Activated CD8-positive, alpha-beta memory T cell treated with anti-CD3 and anti-CD28 coated beads, Interleukin-2, amount 50 U/mL, for 4 hours (primary cell): Measurements from ENCODE around the gene METTL24.

Experiments used
- DNase-seq: peaks from one replicate; pipeline ENCODE4 v3.0.0-alpha.2; 2020

Gene METTL24

GRCh38 chr6:110334423-110335180 is 23.5 kb downstream of the METTL24 start:
- no peak for DNase-seq

DNA sequence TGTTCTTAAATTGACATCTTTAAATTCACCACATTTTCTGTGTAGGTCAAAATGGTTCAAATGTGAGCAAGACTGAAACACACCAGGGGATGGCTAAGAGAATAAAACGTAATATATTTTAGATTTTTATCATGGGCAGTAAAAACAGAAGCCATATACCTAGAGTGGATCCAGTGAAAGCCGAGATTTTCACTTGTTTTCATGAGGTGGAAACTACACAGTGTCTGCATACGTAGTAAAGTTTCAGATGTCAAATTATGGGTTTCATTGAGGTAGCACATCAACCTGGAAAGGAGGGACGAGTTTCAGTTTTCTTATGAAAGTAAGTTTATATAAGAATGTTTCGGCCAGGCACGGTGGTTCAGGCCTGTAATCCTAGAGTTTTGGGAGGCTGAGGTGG is 25.9 kb downstream of the METTL24 start:
- DNase-seq, result no peak

DNA sequence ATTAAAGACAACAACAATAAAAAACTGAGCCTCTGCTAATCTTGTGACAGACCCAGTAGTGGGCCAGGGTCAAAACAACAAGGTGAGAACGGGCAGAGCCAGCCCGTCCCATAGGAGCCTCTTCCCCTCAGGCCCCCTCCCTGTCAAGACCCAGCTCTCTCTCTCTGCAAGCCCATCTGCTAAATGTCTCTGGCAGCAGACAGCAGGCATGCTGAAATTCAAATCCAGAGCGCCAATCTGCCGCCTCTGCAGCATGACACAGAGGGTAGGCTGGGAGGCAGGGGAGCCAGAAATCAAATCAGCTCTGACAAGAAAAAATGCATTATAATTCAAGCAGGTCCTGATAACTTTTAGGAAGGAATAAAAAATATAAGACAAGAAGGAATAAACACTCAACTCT is 26.3 kb downstream of the METTL24 start:
- no peak for DNase-seq

- DNase-seq, result no peak
Measured at GRCh38 chr6:110331390-110331789, 26.8 kb downstream of the METTL24 start.

- DNase-seq, result no peak
Measured at GRCh38 chr6:110329714-110330436, 28.3 kb downstream of the METTL24 start.

GRCh38 chr6:110329348-110329713 is 28.8 kb downstream of the METTL24 start:
- DNase-seq, result no peak

DNA sequence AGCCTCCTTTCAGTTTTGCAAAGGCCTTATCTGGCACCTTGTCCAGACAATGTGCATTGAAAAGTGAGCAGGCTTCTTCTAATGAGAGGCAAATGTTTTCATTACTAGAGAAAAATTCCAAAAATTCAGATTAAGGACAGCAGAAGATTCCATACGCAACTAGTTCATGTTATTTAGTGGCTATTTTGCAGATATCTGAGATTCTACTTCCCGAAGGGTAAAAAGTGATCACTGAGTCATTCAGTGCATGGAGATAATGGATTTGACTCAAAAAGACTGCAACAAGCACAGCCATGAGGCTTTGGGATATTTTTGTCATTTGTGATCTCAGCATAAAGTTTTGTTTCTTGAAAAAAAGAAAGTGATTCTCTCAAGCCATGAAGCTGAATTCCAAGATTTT is 29.9 kb downstream of the METTL24 start:
- DNase-seq, result no peak

DNA sequence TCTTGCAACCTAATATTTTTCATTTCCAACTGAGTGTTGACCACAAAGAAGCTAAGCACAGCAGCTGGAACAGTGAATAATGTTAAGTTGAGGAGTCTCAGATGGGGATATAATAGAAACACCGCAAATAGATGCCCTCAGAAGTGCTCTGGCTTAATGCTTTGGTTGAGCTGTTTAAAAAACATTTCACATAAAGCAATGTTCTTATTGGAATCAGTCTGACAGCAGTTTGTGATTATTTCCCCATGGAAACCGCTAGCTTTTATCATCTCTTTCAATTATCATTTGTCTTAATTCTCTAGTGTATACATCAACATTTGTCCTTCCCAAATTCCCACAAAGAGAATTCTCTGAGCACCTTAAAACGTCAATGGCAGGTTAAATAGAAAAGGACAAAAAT is 30.8 kb downstream of the METTL24 start:
- no peak for DNase-seq

DNA sequence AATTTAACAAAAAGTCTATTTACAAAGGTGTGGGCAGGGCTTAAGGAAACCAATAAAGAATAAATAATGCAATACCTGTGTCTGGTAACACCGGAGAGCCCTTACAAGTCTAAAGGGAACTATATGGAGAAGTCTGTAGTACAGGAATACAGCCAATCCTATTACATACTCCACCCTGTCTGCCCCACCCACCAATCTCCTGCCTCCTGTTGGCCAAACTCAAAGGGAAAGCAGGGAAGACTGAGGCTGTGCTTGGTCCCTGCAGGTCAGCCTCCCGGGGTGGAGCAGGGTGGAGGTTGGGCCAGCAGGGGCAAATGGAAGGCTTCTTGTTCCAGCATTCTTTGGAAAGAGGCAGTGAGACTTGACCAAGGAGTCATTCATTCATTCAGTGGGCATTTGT is 31.5 kb downstream of the METTL24 start:
- DNase-seq, result no peak

DNA sequence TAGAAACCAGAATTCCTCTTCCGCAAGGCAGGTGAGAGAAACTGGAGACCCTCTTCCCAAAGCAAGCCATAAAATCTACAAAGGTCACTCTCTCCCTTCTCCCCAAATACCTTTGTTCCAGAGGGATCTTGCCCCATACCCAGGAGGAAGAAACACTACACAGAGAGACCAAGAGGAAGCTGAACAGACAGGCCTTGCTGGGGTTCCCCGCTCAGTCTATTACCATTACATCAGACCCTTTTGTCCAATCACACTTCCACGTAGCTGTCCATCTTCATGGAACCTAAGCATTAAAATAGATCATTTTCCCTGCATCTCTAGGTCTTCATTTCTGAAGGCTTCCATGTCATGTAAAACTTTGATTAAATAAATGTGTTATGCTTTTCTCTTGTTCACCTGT is 32.1 kb downstream of the METTL24 start:
- DNase-seq, result no peak

GRCh38 chr6:110325197-110325596 is 33.0 kb downstream of the METTL24 start:
- DNase-seq, result no peak

- no peak for DNase-seq
Measured at GRCh38 chr6:110324548-110324947, 33.6 kb downstream of the METTL24 start.

DNA sequence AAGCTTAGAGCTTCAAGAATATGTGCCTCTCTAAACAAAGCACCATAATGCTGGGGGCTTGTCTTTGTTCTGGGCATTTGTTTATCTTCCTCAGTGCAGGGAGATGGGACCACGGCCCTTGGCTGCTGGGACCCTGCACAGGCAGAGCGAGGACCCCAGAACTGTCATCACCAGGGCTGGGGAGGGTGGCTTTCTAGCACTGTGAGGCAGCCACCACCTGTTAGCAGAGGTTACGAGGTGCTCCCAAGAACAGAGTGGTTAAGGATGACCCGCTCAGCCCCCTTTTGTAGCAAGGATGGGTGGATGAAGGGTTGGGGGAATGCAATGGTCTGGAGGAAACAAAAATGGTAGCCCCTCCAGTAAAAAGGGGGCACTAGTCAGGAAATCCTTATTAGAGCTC is 34.9 kb downstream of the METTL24 start:
- DNase-seq, result no peak

DNA sequence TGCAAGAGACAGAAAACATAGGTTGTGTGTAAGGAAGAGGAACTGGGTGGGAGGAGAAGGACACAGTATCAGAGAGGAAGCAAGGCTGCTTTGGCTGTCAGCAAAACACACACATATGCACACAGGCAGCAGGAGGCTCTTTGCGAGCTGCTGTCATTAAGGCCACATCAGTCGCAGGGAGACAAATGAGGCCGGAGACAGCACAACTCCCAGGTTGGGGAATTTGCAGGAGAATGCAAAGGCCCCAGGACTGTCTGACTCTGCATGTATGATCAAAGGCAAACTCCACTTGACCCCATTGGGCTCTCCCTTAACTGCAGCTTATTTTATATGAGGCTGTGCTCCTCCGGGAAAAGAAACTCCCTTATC is 35.3 kb downstream of the METTL24 start:
- no peak for DNase-seq

GRCh38 chr6:110322151-110322873 is 35.8 kb downstream of the METTL24 start:
- DNase-seq, result no peak

DNA sequence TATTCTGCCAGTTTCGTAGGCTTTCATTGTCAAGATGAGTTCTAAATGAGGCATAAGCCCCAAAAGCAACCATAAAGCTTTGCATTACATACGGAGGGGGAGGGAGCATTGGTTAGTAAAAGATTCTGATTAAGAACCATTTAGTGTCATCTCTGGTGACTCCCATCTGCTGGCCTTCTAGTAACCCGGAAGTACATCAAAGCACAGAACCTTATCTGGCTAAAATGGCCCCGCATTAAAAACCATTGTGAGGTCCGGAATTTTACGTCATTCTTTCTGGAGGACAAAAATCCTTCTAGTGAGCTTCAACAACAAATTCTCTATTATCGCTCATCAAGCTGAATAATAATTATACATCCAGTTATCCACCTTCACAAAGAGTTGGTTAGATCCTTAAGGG is 37.8 kb downstream of the METTL24 start:
- DNase-seq, result no peak

GRCh38 chr6:110319843-110320242 is 38.3 kb downstream of the METTL24 start:
- no peak for DNase-seq

GRCh38 chr6:110319381-110319780 is 38.8 kb downstream of the METTL24 start:
- no peak for DNase-seq

DNA sequence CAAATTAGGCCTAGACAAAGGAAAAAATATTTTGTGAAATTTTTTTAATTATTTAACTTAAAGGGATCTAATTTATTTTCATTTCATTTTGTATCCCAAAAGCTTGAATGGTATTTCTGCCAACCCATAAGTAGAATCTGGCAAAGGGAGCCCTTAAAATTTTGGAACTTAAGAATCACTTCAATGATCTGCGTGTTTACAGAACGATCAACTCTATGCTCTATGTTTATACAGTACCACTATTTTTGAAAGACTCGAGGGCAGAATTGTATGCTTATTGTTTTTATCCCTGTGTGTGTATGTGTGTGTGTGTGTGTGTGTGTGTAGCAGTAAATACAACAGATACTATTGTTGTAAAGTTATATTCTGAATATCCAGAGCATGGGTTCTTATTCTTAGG is 39.2 kb downstream of the METTL24 start:
- no peak for DNase-seq

- no peak for DNase-seq
Measured at GRCh38 chr6:110317646-110318045, 40.5 kb downstream of the METTL24 start.

DNA sequence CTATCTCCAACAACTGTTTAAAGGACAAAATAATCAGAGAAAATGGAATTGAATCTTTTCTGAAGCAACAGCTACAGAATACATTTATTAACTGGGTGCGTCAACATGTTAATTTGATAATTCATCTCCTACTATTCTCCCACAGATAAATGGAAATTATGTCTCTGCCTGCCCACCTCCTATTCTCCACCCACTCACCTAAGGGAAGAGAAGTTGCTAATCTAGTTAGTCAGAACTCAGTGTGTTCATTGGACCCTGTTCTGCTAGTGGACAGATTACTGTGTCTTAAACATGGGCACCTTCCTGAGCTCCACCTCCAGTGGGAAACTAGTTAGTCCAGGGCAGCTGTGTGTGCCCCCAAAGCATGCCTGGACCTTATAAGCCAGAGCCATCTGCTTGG is 41.0 kb downstream of the METTL24 start:
- DNase-seq, result no peak

GRCh38 chr6:110315869-110316398 is 42.2 kb downstream of the METTL24 start:
- DNase-seq, result no peak

- DNase-seq, result no peak
Measured at GRCh38 chr6:110315207-110315868, 42.8 kb downstream of the METTL24 start.
